Keratinocyte (primary cell): Measurements from ENCODE around the gene ACTN3. TPM values are rescaled to one million over a fixed set of nuclear protein-coding genes. Genes with fewer than 3 reads are reported as not detected.

Experiments
- DNase-seq: peaks from one replicate; pipeline ENCODE4 v3.0.0-alpha.2; 2011; ENCODE audit warnings: low read depth, missing footprints, low spot score
- FAIRE-seq: peaks from 2 replicates; lab custom pipeline; 2011; peaks lifted over from hg19 to GRCh38; lab: Jason Lieb, UNC
- H2AFZ ChIP-seq: 2 replicates; pipeline ENCODE4 v1.6.0; 2012; ENCODE audit warnings: low read length, control low read depth, inconsistent platforms; ENCODE audit not compliant: control insufficient read depth
- H3K27ac ChIP-seq: 2 replicates; pipeline ENCODE4 v1.5.1; 2011; ENCODE audit warnings: low read length; ENCODE audit not compliant: control insufficient read depth, insufficient read depth
- H3K27me3 ChIP-seq: 3 replicates; pipeline ENCODE4 v1.6.0; 2011; ENCODE audit warnings: low read length; ENCODE audit not compliant: control insufficient read depth, insufficient read depth; ENCODE audit errors: extremely low read depth
- H3K36me3 ChIP-seq, 2 experiments: 2 replicates in 1 of 2; 3 replicates in 1 of 2; pipeline ENCODE4 v1.5.1; 2011; ENCODE audit warnings: low read length in 2 of 2, mild to moderate bottlenecking in 1 of 2; ENCODE audit not compliant: control insufficient read depth in 2 of 2, insufficient read depth in 2 of 2; ENCODE audit errors: extremely low read depth in 1 of 2
- H3K4me1 ChIP-seq: 3 replicates; pipeline ENCODE4 v1.5.1; 2011; ENCODE audit warnings: low read length; ENCODE audit not compliant: control insufficient read depth, insufficient read depth; ENCODE audit errors: extremely low read depth
- H3K4me2 ChIP-seq: 3 replicates; pipeline ENCODE4 v1.6.0; 2011; ENCODE audit warnings: low read depth, low read length; ENCODE audit not compliant: control insufficient read depth, insufficient read depth; ENCODE audit errors: extremely low read depth
- H3K4me3 ChIP-seq, 3 experiments: fragments of 200-600 bp in 1 of 3; sonication (generic) in 1 of 3; 2 replicates in 2 of 3; 3 replicates in 1 of 3; pipeline ENCODE4 v1.5.1; 2011 to 2016; ENCODE audit warnings: low read length in 3 of 3, mild to moderate bottlenecking in 3 of 3, control low read depth in 2 of 3, inconsistent platforms in 1 of 3, low read depth in 1 of 3, mixed read lengths in 1 of 3, mixed run types in 1 of 3, moderate library complexity in 1 of 3; ENCODE audit not compliant: control insufficient read depth in 2 of 3, insufficient read depth in 2 of 3; ENCODE audit errors: extremely low read depth in 1 of 3
- H3K79me2 ChIP-seq: 2 replicates; pipeline ENCODE4 v1.6.0; 2012; ENCODE audit warnings: low read length; ENCODE audit not compliant: control insufficient read depth, insufficient read depth
- H3K9ac ChIP-seq: 3 replicates; pipeline ENCODE4 v1.6.0; 2011; ENCODE audit warnings: low read length; ENCODE audit not compliant: control insufficient read depth, insufficient read depth; ENCODE audit errors: extremely low read depth
- H3K9me1 ChIP-seq: 3 replicates; pipeline ENCODE4 v1.6.0; 2011; ENCODE audit warnings: low read length; ENCODE audit not compliant: control insufficient read depth, insufficient read depth; ENCODE audit errors: extremely low read depth
- H3K9me3 ChIP-seq: 2 replicates; pipeline ENCODE4 v1.5.1; 2012; ENCODE audit warnings: low read depth, low read length; ENCODE audit not compliant: control insufficient read depth
- H4K20me1 ChIP-seq: 3 replicates; pipeline ENCODE4 v1.6.0; 2011; ENCODE audit warnings: low read length; ENCODE audit not compliant: control insufficient read depth, insufficient read depth; ENCODE audit errors: extremely low read depth
- CTCF ChIP-seq, 3 experiments: IDR thresholded peaks in 1 of 3; conservative IDR thresholded peaks in 1 of 3; optimal IDR thresholded peaks in 1 of 3; 2 replicates in 2 of 3; 3 replicates in 1 of 3; pipeline versions ENCODE3 to v1.5.1; 2011; ENCODE audit warnings: low read length in 3 of 3, mild to moderate bottlenecking in 3 of 3, moderate library complexity in 2 of 3, control low read depth in 1 of 3, inconsistent platforms in 1 of 3; ENCODE audit not compliant: insufficient read depth in 2 of 3; ENCODE audit errors: extremely low read depth in 1 of 3
- EZH2 ChIP-seq: IDR thresholded peaks from one replicate; pipeline ENCODE4 v1.6.1; 2012; ENCODE audit warnings: inconsistent platforms, mild to moderate bottlenecking, low read length, moderate library complexity
- dilution Hi-C: fragments of 300-500 bp; cut with MboI; formaldehyde crosslinking; loops from one replicate; pipeline ENCODE4 v1.7.0; 2020; ENCODE audit warnings: low sequenced_read_pairs; ENCODE audit not compliant: extremely low pct_ligation_motif_present
- polyA minus RNA-seq, 3 experiments: library from RNA; depleted of rRNA, polyadenylated mRNA; stranded (reverse); fragments of >200 nt; gene quantifications; 1 replicate in 1 of 3; 2 replicates in 1 of 3; 3 replicates in 1 of 3; pipeline ENCODE4 v1.2.3, GENCODE V29; 2011
- polyA plus RNA-seq, 5 experiments: library from polyadenylated mRNA; depleted of rRNA in 3 of 5; stranded (reverse) in 3 of 5; stranded (forward) in 1 of 5; unstranded in 1 of 5; fragments of >200 nt; gene quantifications; 1 replicate in 1 of 5; 2 replicates in 3 of 5; 3 replicates in 1 of 5; pipeline versions ENCODE4 v1.2.1 to v1.2.3, GENCODE V29; 2011 to 2012; ENCODE audit warnings: missing spikeins in 2 of 5, low read depth in 1 of 5, low replicate concordance in 1 of 5

Gene ACTN3
- not detected in 3 replicates for polyA plus RNA-seq
- 0.17 TPM for polyA plus RNA-seq (2011; ENCODE audit: low read depth)
- polyA plus RNA-seq (2011; cell fraction: cytosol; rRNA removed), result not detected in 2 replicates
- polyA plus RNA-seq (2011; cell fraction: nucleus; rRNA removed), result not detected in 2 replicates
- 0.06 TPM in 1 of 2 replicates, not detected in the other for polyA plus RNA-seq (2012; ENCODE audit: low replicate concordance)
- polyA minus RNA-seq, result not detected in 3 replicates
- not detected for polyA minus RNA-seq (2011; cell fraction: cytosol; rRNA and poly(A)+ RNA removed)
- not detected in 2 replicates for polyA minus RNA-seq (2011; cell fraction: nucleus; rRNA and poly(A)+ RNA removed)

GRCh38 chr11:66546368-66546965 lies at the start of gene ACTN3:
Gene ACTN3, plus strand, starts transcription at chr11:66546903. Its CDS starts 35 bp downstream, at chr11:66546938.
- DNase-seq (no peak), FAIRE-seq (no peak)
- Histone ChIP-seq H2AFZ (peak within 1 kb of the TSS; percentile 92), H4K20me1 (no peaks in the 10 kb centered on the region), H3K36me3 (peaks cover 0 to 6% of the 10 kb centered on the region in 2 experiments), H3K4me3 (peak within 1 kb of the TSS; percentile 81 to 94 (median 82)), H3K4me2 (peak within 1 kb of the TSS; percentile 94), H3K9ac (peak within 1 kb of the TSS; percentile 89), H3K79me2 (no peaks in the 10 kb centered on the region), H3K4me1 (peaks cover 6% of the 10 kb centered on the region), H3K9me1 (no peaks in the 10 kb centered on the region), H3K27ac (peak within 1 kb of the TSS; percentile 63), H3K9me3 (no peaks in the 10 kb centered on the region), H3K27me3 (peaks cover 18% of the 10 kb centered on the region)
- dilution Hi-C loops, result no loop called here
- no peak for TF ChIP-seq CTCF (optimal IDR thresholded peaks at IDR 0.05 in 1 of 3, IDR thresholded peaks at IDR 0.05 in 1 of 3, conservative IDR thresholded peaks at IDR 0.05 in 1 of 3; ENCODE audit: extremely low read depth in 1 of 3, insufficient read depth in 2 of 3, low read length in 3 of 3)
- TF ChIP-seq EZH2, result no peak

- Histone ChIP-seq H3K27me3 (no peaks in the 10 kb centered on the region), H4K20me1 (no peaks in the 10 kb centered on the region), H3K9ac (no peak overlapping the region), H3K4me1 (no peaks in the 10 kb centered on the region), H3K79me2 (no peaks in the 10 kb centered on the region), H3K4me3 (no peak overlapping the region), H2AFZ (no peak overlapping the region), H3K36me3 (peaks cover 27 to 32% of the 10 kb centered on the region in 2 experiments), H3K9me3 (no peaks in the 10 kb centered on the region), H3K27ac (no peak overlapping the region), H3K4me2 (no peak overlapping the region), H3K9me1 (no peaks in the 10 kb centered on the region)
- TF ChIP-seq CTCF (optimal IDR thresholded peaks at IDR 0.05 in 1 of 3, IDR thresholded peaks at IDR 0.05 in 1 of 3, conservative IDR thresholded peaks at IDR 0.05 in 1 of 3; ENCODE audit: extremely low read depth in 1 of 3, insufficient read depth in 2 of 3, low read length in 3 of 3) (no peak), EZH2 (no peak)
- dilution Hi-C loops, result no loop called here
- no peak for DNase-seq
- FAIRE-seq, result no peak
Observed at GRCh38 chr11:66497206-66497605, 49.5 kb upstream of the ACTN3 start.
